ENCODE results near the gene SLC25A44.
"Not testable (repeated sequence)": the region's sequence is repeated elsewhere in the genome, so short reads cannot be mapped to it uniquely, and the experiment has no call there.

Gene SLC25A44

GRCh38 chr1:156177919-156178654, 15.8 kb upstream of the SLC25A44 start:
- Histone ChIP-seq H3K27ac (no peak overlapping the region), H3K4me2 (no peak overlapping the region), H3K4me1 (ENCODE audit: low read depth, poor library complexity, severe bottlenecking) (peaks cover 4% of the 10 kb centered on the region), H4K20me1 (ENCODE audit: insufficient read depth) (no peaks in the 10 kb centered on the region), H3K36me3 (ENCODE audit: insufficient read depth) (no peaks in the 10 kb centered on the region), H3K27me3 (ENCODE audit: insufficient read depth, low read depth) (peaks cover 33% of the 10 kb centered on the region; the same call in 1 of the 2 replicates), H3K79me2 (ENCODE audit: insufficient read depth, low read depth) (no peaks in the 10 kb centered on the region), H3K9ac (no peak overlapping the region), H2AFZ (ENCODE audit: low read depth) (no peak overlapping the region), H3K4me3 (IDR thresholded peaks at IDR 0.05; ENCODE audit: insufficient read depth, low read depth, low read length) (no peak overlapping the region)
- no peak for TF ChIP-seq CTCF (conservative IDR thresholded peaks at IDR 0.05; ENCODE audit: low read depth, low read length)

- TF ChIP-seq CTCF (conservative IDR thresholded peaks at IDR 0.05; ENCODE audit: low read depth, low read length): no peak
- no peaks in the 10 kb centered on the region for H3K4me1 ChIP-seq (ENCODE audit: low read depth, poor library complexity, severe bottlenecking)
- H3K36me3 ChIP-seq (ENCODE audit: insufficient read depth): no peaks in the 10 kb centered on the region
- no peaks in the 10 kb centered on the region for H4K20me1 ChIP-seq (ENCODE audit: insufficient read depth)
- no peaks in the 10 kb centered on the region for H3K79me2 ChIP-seq (ENCODE audit: insufficient read depth, low read depth)
- no peak overlapping the region for H3K9ac ChIP-seq
- H3K4me3 ChIP-seq (IDR thresholded peaks at IDR 0.05; ENCODE audit: insufficient read depth, low read depth, low read length): no peak overlapping the region
- no peak overlapping the region for H2AFZ ChIP-seq (ENCODE audit: low read depth)
- H3K27me3 ChIP-seq (ENCODE audit: insufficient read depth, low read depth): peaks cover 22% of the 10 kb centered on the region; the same call in 1 of the 2 replicates
- H3K27ac ChIP-seq: no peak overlapping the region
- H3K4me2 ChIP-seq: no peak overlapping the region
These were observed 13.4 kb upstream of the SLC25A44 start for GRCh38 chr1:156180471-156180870.

- H3K27ac ChIP-seq: not testable (repeated sequence)
These were observed 12.4 kb upstream of the SLC25A44 start for GRCh38 chr1:156181391-156181924.

DNA sequence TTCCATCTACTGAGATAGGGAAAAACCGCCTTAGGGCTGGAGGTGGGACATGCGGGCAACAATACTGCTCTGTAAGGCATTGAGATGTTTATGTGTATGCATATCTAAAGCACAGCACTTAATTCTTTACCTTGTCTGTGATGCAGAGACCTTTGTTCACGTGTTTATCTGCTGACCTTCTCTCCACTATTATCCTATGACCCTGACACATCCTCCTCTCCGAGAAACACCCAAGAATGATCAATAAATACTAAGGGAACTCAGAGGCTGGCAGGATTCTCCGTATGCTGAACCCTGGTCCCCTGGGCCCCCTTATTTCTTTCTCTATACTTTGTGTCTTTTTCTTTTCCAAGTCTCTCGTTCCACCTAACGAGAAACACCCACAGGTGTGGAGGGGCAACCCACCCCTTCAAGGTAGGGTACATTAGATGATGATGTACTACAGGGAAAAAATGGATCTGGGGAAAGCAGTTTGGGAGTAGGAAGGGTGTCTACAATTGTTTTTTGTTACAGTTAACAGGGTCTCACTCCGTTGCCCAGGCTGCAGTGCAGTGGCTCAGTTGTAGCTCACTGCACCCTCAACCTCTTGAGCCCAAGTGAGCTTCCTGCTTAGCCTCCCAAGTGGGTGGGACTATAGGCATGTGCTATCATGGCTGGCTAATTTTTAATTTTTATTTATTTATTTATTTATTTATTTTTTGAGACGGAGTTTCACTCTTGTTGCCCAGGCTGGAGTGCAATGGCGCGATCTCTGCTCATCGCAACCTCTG, 11.7 kb upstream of the SLC25A44 start:
- H3K9ac ChIP-seq; H2AFZ ChIP-seq (ENCODE audit: low read depth); H3K27ac ChIP-seq; H3K36me3 ChIP-seq (ENCODE audit: insufficient read depth); H4K20me1 ChIP-seq (ENCODE audit: insufficient read depth); H3K4me2 ChIP-seq; H3K79me2 ChIP-seq (ENCODE audit: insufficient read depth, low read depth); H3K4me1 ChIP-seq (ENCODE audit: low read depth, poor library complexity, severe bottlenecking); H3K4me3 ChIP-seq (IDR thresholded peaks at IDR 0.05; ENCODE audit: insufficient read depth, low read depth, low read length): not testable (repeated sequence)
- H3K27me3 ChIP-seq (ENCODE audit: insufficient read depth, low read depth): peaks cover 13% of the 10 kb centered on the region; the same call in 1 of the 2 replicates

More at GRCh38 chr1:156181391-156181924, 12.4 kb upstream of the SLC25A44 start:
- H2AFZ ChIP-seq (ENCODE audit: low read depth); H3K79me2 ChIP-seq (ENCODE audit: insufficient read depth, low read depth); H4K20me1 ChIP-seq (ENCODE audit: insufficient read depth); H3K4me2 ChIP-seq; H3K4me1 ChIP-seq (ENCODE audit: low read depth, poor library complexity, severe bottlenecking); H3K9ac ChIP-seq; H3K36me3 ChIP-seq (ENCODE audit: insufficient read depth); H3K4me3 ChIP-seq (IDR thresholded peaks at IDR 0.05; ENCODE audit: insufficient read depth, low read depth, low read length): not testable (repeated sequence)
- H3K27me3 ChIP-seq (ENCODE audit: insufficient read depth, low read depth): peaks cover 15% of the 10 kb centered on the region; the same call in 1 of the 2 replicates

DNA sequence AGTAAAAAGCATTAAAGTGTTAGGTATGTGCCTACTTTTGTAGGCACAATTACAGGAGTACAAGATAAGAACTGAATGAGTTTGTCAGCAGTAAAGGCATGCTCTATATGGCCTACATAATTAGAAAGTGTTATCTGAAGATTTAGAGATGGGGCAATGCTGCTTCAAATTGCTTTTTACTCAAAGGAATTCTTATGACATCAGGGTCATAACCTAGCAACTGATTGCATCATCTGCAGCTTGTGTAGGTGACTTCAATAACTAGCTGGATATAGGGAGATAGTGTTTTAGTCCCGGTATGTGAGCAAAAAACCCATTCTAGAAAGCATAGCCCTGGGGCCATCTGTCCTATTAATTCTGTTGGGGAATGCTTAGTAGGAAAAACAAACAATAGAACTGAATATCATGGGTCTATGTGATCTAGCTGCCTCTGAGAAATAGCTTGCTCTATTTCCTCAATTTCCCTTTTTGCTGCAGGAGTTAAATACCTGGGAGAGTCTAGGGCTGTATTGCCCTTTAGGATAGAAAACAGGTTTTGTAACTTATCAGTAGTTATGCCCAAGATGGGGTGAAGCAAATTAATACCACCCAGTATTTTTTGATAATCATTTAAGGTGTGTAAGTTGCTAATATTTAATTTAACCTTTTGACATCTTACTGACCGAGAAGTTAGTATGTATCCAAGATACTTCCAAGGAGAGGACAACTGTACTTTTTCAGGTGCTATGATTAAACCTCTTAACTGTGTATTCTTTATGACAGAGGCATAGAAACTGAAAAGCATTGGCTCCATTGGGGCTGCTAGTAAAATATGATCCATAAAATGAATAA, 7.3 kb upstream of the SLC25A44 start:
- H3K36me3 ChIP-seq (ENCODE audit: insufficient read depth); H3K27me3 ChIP-seq (ENCODE audit: insufficient read depth, low read depth); H3K4me2 ChIP-seq; H3K4me3 ChIP-seq (IDR thresholded peaks at IDR 0.05; ENCODE audit: insufficient read depth, low read depth, low read length); H2AFZ ChIP-seq (ENCODE audit: low read depth); H3K27ac ChIP-seq; H3K4me1 ChIP-seq (ENCODE audit: low read depth, poor library complexity, severe bottlenecking); H4K20me1 ChIP-seq (ENCODE audit: insufficient read depth); H3K79me2 ChIP-seq (ENCODE audit: insufficient read depth, low read depth); H3K9ac ChIP-seq: not testable (repeated sequence)

GRCh38 chr1:156190265-156190664, 3.6 kb upstream of the SLC25A44 start:
- not testable (repeated sequence) for H3K9ac ChIP-seq; H4K20me1 ChIP-seq (ENCODE audit: insufficient read depth); H3K4me2 ChIP-seq; H3K27me3 ChIP-seq (ENCODE audit: insufficient read depth, low read depth); H3K36me3 ChIP-seq (ENCODE audit: insufficient read depth); H3K27ac ChIP-seq; H2AFZ ChIP-seq (ENCODE audit: low read depth); H3K4me3 ChIP-seq (IDR thresholded peaks at IDR 0.05; ENCODE audit: insufficient read depth, low read depth, low read length)
- Histone ChIP-seq H3K79me2 (ENCODE audit: insufficient read depth, low read depth) (peaks cover 13% of the 10 kb centered on the region), H3K4me1 (ENCODE audit: low read depth, poor library complexity, severe bottlenecking) (peaks cover 10% of the 10 kb centered on the region)

Data from KMS-11 (cell line).